ENCODE results near the gene OR2T11. TPM values are rescaled to one million over a fixed set of nuclear protein-coding genes. Genes with fewer than 3 reads are reported as not detected.

Gene OR2T11
- total RNA-seq, 1 experiment from 2014 or later: not detected

- Mint-ChIP-seq H3K4me3 (no peak within 1 kb of the TSS), H3K9me3 (peaks cover 75% of the 10 kb centered on the region), H3K4me1 (no peaks in the 10 kb centered on the region), H3K27ac (no peak within 1 kb of the TSS), H3K27me3 (ENCODE audit: low read depth) (peaks cover 12% of the 10 kb centered on the region), H3K36me3 (peaks cover 51% of the 10 kb centered on the region)
- DNase-seq (ENCODE audit: low spot score): no peak
- CTCF ChIA-PET: no interaction called here
- ATAC-seq: no peak
- TF ChIP-seq ZNF232 (CRISPR knock-in tag; IDR thresholded peaks at IDR 0.05) (no peak), ZNF425 (CRISPR knock-in tag; conservative IDR thresholded peaks at IDR 0.05) (no peak), FOXP1 (CRISPR knock-in tag; IDR thresholded peaks at IDR 0.05; ENCODE audit: borderline replicate concordance) (no peak), E2F4 (CRISPR knock-in tag; IDR thresholded peaks at IDR 0.05; ENCODE audit: borderline replicate concordance, low read depth) (no peak), SMAD3 (CRISPR knock-in tag; IDR thresholded peaks at IDR 0.05; ENCODE audit: borderline replicate concordance) (no peak), HMGXB4 (CRISPR knock-in tag; IDR thresholded peaks at IDR 0.05) (no peak), ZNF121 (CRISPR knock-in tag; IDR thresholded peaks at IDR 0.05) (no peak), ZNF396 (CRISPR knock-in tag; IDR thresholded peaks at IDR 0.05; ENCODE audit: borderline replicate concordance) (no peak), AFF4 (CRISPR knock-in tag; IDR thresholded peaks at IDR 0.05; ENCODE audit: borderline replicate concordance) (no peak)
- POLR2A ChIA-PET: no interaction called here
Measured at GRCh38 chr1:248597589-248597988, 37.3 kb downstream of the OR2T11 start, which contains the start of gene OR2T10. Gene OR2T10 (minus strand): TSS chr1:248597700. CDS start chr1:248593768, 3,932 bp downstream.

GRCh38 chr1:248596615-248597014 lies 38.3 kb downstream of the OR2T11 start:
- no peak overlapping the region for H3K27ac Mint-ChIP-seq
- DNase-seq (ENCODE audit: low spot score) (no peak), ATAC-seq (no peak)
- peaks cover 50% of the 10 kb centered on the region for H3K36me3 Mint-ChIP-seq
- peaks cover 12% of the 10 kb centered on the region for H3K27me3 Mint-ChIP-seq (ENCODE audit: low read depth)
- no peak overlapping the region for H3K4me3 Mint-ChIP-seq
- CTCF ChIA-PET: no interaction called here
- H3K9me3 Mint-ChIP-seq: peaks cover 74% of the 10 kb centered on the region
- H3K4me1 Mint-ChIP-seq: no peaks in the 10 kb centered on the region
- POLR2A ChIA-PET: no interaction called here
- TF ChIP-seq NFYB (CRISPR knock-in tag; conservative IDR thresholded peaks at IDR 0.05; ENCODE audit: low read depth) (no peak), USF1 (CRISPR knock-in tag; IDR thresholded peaks at IDR 0.05) (no peak), TEAD1 (CRISPR knock-in tag; IDR thresholded peaks at IDR 0.05) (no peak), TEAD4 (CRISPR knock-in tag; IDR thresholded peaks at IDR 0.05) (no peak), ATF3 (CRISPR knock-in tag; conservative IDR thresholded peaks at IDR 0.05) (no peak), ERG (CRISPR knock-in tag; IDR thresholded peaks at IDR 0.05) (no peak), PRRX2 (CRISPR knock-in tag; IDR thresholded peaks at IDR 0.05) (no peak), HMGXB4 (CRISPR knock-in tag; IDR thresholded peaks at IDR 0.05) (no peak), NR1H2 (CRISPR knock-in tag; IDR thresholded peaks at IDR 0.05) (no peak), KAT7 (CRISPR knock-in tag; IDR thresholded peaks at IDR 0.05; ENCODE audit: borderline replicate concordance) (no peak), EMX1 (CRISPR knock-in tag; IDR thresholded peaks at IDR 0.05) (no peak), ZNF671 (CRISPR knock-in tag; IDR thresholded peaks at IDR 0.05) (no peak), FOXK1 (CRISPR knock-in tag; IDR thresholded peaks at IDR 0.05) (no peak), ATF1 (CRISPR knock-in tag; IDR thresholded peaks at IDR 0.05) (no peak), ZMAT4 (CRISPR knock-in tag; IDR thresholded peaks at IDR 0.05) (no peak)

All from WTC11 (cell line).